Activated naive CD4-positive, alpha-beta T cell treated with anti-CD3 and anti-CD28 coated beads, Interleukin-2, amount 50 U/mL, for 24 hours (primary cell): ENCODE results near the gene STAT2.
A peak's percentile ranks its signal among the peaks of the same experiment; 100 is the strongest.
"Not testable (repeated sequence)": the region's sequence is repeated elsewhere in the genome, so short reads cannot be mapped to it uniquely, and the experiment has no call there.

Experiments
- H3K27ac Mint-ChIP-seq: one replicate; pipeline ENCODE4 v1.8.0; 2021; ENCODE audit warnings: mild to moderate bottlenecking, mixed read lengths
- H3K27me3 Mint-ChIP-seq: one replicate; pipeline ENCODE4 v1.8.0; 2021; ENCODE audit warnings: mixed read lengths
- H3K36me3 Mint-ChIP-seq: one replicate; pipeline ENCODE4 v1.8.0; 2021; ENCODE audit warnings: mixed read lengths
- H3K4me1 Mint-ChIP-seq: one replicate; pipeline ENCODE4 v1.8.0; 2021; ENCODE audit warnings: mixed read lengths
- H3K4me3 Mint-ChIP-seq: one replicate; pipeline ENCODE4 v1.8.0; 2021; ENCODE audit warnings: mild to moderate bottlenecking, mixed read lengths
- H3K9me3 Mint-ChIP-seq: one replicate; pipeline ENCODE4 v1.8.0; 2021; ENCODE audit warnings: mixed read lengths

Gene STAT2

DNA sequence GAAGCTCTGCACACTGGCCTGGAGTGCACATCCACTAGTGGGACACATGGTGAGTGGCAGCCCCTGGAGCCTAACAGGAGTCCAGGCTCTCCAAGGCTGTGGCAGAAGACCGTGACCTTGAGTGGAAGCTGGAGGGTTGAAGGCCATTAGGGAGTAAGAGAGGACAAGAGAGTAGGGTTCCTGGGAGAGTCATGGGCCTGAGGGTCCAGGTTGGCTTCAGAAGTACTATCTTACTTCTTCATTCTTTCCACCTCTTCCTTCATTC, 20.8 kb downstream of the STAT2 start:
- Mint-ChIP-seq H3K4me1 (peaks cover 49% of the 10 kb centered on the region), H3K27me3 (no peaks in the 10 kb centered on the region), H3K4me3 (peak overlapping the region; percentile 96), H3K27ac (peak overlapping the region; percentile 100), H3K9me3 (no peaks in the 10 kb centered on the region), H3K36me3 (peaks cover 12% of the 10 kb centered on the region)

- H3K27ac Mint-ChIP-seq, result peak within 1 kb of the TSS; percentile 100
- H3K9me3 Mint-ChIP-seq, result no peaks in the 10 kb centered on the region
- peaks cover 49% of the 10 kb centered on the region for H3K4me1 Mint-ChIP-seq
- H3K27me3 Mint-ChIP-seq, result no peaks in the 10 kb centered on the region
- peaks cover 10% of the 10 kb centered on the region for H3K36me3 Mint-ChIP-seq
- peak within 1 kb of the TSS; percentile 96 for H3K4me3 Mint-ChIP-seq
Measured at GRCh38 chr12:56338308-56339157, 21.4 kb downstream of the STAT2 start, which contains the start of gene IL23A. TSS of gene IL23A (plus strand) at chr12:56338884. CDS start at chr12:56339045, 161 bp downstream.

DNA sequence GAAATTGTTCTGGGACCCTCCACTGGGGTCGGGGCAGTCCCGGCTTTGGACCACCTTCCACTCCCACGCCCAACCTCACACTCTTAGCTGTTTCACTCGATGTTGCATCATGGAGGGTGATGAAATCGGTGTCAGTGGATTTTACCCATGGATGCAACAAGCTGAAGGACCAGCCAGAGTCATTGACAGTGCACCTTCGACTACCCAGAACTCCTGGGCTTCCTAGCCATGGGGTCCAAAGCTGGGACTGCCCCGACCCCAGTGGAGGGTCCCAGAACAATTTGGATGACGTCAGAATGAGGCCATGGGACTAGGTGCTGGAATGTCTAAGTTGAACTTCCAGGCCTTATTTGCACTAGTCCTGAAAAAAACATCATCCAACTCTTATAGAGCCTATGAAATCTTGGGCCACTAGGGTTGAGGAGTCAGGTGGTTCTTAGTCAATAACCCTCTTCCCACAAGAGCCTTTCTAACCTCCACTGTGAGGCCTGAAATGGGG, 22.1 kb downstream of the STAT2 start:
- H3K4me3 Mint-ChIP-seq, result peak overlapping the region; percentile 62
- H3K36me3 Mint-ChIP-seq, result peaks cover 6% of the 10 kb centered on the region
- no peaks in the 10 kb centered on the region for H3K27me3 Mint-ChIP-seq

GRCh38 chr12:56336361-56337167, 23.3 kb downstream of the STAT2 start:
- Mint-ChIP-seq H3K9me3 (no peaks in the 10 kb centered on the region), H3K27ac (peak overlapping the region; percentile 87), H3K27me3 (no peaks in the 10 kb centered on the region), H3K4me3 (no peak overlapping the region), H3K36me3 (peaks cover 6% of the 10 kb centered on the region), H3K4me1 (peaks cover 61% of the 10 kb centered on the region)

More for the DNA sequence above, 22.1 kb downstream of the STAT2 start:
- Mint-ChIP-seq H3K9me3 (no peaks in the 10 kb centered on the region), H3K27ac (peak overlapping the region; percentile 43), H3K4me1 (peaks cover 56% of the 10 kb centered on the region)

DNA sequence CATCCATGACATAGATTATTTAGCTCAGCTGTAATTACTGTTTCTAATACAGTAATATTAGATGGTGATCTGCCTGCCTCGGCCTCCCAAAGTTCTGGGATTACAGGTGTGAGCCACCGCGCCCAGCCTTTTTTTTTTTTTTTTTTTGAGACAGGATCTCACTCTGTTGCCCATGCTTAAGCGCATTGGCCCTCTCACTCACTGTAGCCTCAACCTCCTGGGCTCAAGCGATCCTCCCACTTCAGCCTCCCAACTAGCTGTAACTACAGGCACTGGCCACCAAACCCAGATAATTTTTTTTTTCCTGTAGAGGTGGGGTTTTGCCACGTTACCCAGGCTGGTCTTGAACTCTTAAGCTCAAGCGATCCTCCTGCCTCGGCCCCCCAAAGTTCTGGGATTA, 24.4 kb downstream of the STAT2 start:
- not testable (repeated sequence) for H3K36me3 Mint-ChIP-seq, H3K9me3 Mint-ChIP-seq, H3K27me3 Mint-ChIP-seq
- Mint-ChIP-seq H3K4me3 (peak overlapping the region; percentile 62), H3K4me1 (peaks cover 58% of the 10 kb centered on the region), H3K27ac (peak overlapping the region; percentile 51)

- Mint-ChIP-seq H3K4me3 (peak overlapping the region; percentile 97), H3K4me1 (peaks cover 49% of the 10 kb centered on the region), H3K27ac (peak overlapping the region; percentile 100), H3K9me3 (no peaks in the 10 kb centered on the region), H3K27me3 (no peaks in the 10 kb centered on the region), H3K36me3 (peaks cover 7% of the 10 kb centered on the region)
Measured at GRCh38 chr12:56334490-56334793, 25.5 kb downstream of the STAT2 start.

DNA sequence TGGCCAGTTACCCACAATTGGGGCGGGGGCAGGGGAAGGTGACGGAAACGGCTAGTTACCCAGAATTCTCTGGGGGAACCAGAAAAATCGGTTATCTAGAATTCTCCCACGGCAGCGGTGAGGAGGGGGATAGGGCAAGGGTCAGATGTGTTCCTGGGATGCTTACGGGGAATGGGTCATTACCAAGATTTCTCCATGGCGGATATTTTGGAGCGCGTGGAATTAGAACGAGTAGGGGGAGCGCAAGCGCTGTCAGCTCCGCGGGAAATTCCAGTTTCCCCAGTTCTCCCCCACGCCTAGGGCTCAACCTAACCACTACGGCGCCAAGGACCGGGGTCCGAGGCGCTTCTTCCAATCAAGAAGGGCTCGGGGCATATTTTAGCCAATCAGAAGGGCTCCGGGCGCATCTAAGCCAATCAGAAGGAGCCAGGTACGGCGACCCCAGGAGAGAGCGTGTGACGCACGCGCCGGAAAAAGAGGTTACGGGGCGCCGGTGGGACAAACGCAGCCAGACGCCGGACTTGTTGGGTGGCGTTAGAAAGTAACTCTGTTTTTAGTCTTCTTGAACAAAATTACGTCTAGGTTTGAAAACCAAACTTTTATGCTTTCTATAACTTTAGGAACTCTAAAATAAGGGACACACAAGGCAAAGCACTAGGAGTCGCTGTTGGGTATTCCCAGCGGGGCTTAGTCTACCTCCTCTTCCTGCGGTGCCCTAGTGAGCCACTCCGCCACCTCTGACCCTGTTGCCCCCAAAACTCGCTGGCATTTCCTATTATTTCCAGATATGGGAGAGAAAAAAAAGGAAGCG, 26.0 kb downstream of the STAT2 start, which contains the start of gene PAN2:
PAN2 (minus strand) TSS at position 322 of the 811 bp plus-strand sequence. CDS start 906 bp downstream, outside the sequence.
- Mint-ChIP-seq H3K4me1 (peaks cover 43% of the 10 kb centered on the region), H3K4me3 (peak within 1 kb of the TSS; percentile 97)

DNA sequence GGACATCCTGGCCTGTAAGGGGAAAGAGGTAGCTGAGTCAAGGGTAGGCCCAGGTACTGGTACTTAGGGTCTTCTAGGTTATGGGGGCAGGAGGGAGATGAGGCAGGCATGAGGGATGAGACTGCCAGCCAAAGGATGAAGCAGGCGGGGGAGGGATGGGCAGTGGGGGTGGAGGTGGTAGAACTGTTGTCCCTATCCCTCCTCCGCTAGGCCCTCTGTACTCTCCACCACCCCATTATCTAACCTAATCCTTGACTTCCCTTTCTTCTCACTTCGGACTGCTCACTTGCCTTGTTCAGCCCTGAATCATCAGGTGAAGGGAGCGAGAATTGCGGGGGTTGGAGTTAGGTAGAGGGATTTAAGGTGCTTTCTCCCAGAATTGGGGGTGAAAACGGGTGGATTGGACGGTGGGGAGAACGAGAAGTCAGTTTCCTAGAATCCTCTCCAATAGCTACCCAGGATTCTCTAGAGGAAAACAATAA, 26.7 kb downstream of the STAT2 start:
- Mint-ChIP-seq H3K36me3 (peaks cover 3% of the 10 kb centered on the region), H3K4me3 (peak overlapping the region; percentile 97), H3K9me3 (no peaks in the 10 kb centered on the region), H3K27ac (peak overlapping the region; percentile 100), H3K27me3 (no peaks in the 10 kb centered on the region), H3K4me1 (peaks cover 38% of the 10 kb centered on the region)

More for the DNA sequence above, 26.0 kb downstream of the STAT2 start, which contains the start of gene PAN2:
- Mint-ChIP-seq H3K36me3 (peaks cover 5% of the 10 kb centered on the region), H3K27ac (peak within 1 kb of the TSS; percentile 100), H3K27me3 (no peaks in the 10 kb centered on the region), H3K9me3 (no peaks in the 10 kb centered on the region)

GRCh38 chr12:56332512-56333196, 27.3 kb downstream of the STAT2 start:
- no peaks in the 10 kb centered on the region for H3K27me3 Mint-ChIP-seq
- peaks cover 7% of the 10 kb centered on the region for H3K36me3 Mint-ChIP-seq
- H3K27ac Mint-ChIP-seq, result peak overlapping the region; percentile 100
- no peaks in the 10 kb centered on the region for H3K9me3 Mint-ChIP-seq
- H3K4me3 Mint-ChIP-seq, result peak overlapping the region; percentile 97
- peaks cover 32% of the 10 kb centered on the region for H3K4me1 Mint-ChIP-seq

GRCh38 chr12:56330936-56331490, 28.9 kb downstream of the STAT2 start:
- no peaks in the 10 kb centered on the region for H3K9me3 Mint-ChIP-seq
- peaks cover 9% of the 10 kb centered on the region for H3K36me3 Mint-ChIP-seq
- no peak overlapping the region for H3K4me3 Mint-ChIP-seq
- H3K27me3 Mint-ChIP-seq, result no peaks in the 10 kb centered on the region
- peaks cover 19% of the 10 kb centered on the region for H3K4me1 Mint-ChIP-seq
- H3K27ac Mint-ChIP-seq, result peak overlapping the region; percentile 2

GRCh38 chr12:56326533-56326932, 33.4 kb downstream of the STAT2 start:
- Mint-ChIP-seq H3K4me1 (peaks cover 5% of the 10 kb centered on the region), H3K27ac (no peak overlapping the region), H3K27me3 (no peaks in the 10 kb centered on the region), H3K36me3 (peaks cover 15% of the 10 kb centered on the region), H3K9me3 (no peaks in the 10 kb centered on the region), H3K4me3 (no peak overlapping the region)

GRCh38 chr12:56326126-56326525, 33.8 kb downstream of the STAT2 start:
- peaks cover 13% of the 10 kb centered on the region for H3K36me3 Mint-ChIP-seq
- peaks cover 1% of the 10 kb centered on the region for H3K4me1 Mint-ChIP-seq
- H3K27ac Mint-ChIP-seq, result no peak overlapping the region
- H3K4me3 Mint-ChIP-seq, result no peak overlapping the region
- H3K9me3 Mint-ChIP-seq, result no peaks in the 10 kb centered on the region
- H3K27me3 Mint-ChIP-seq, result no peaks in the 10 kb centered on the region

DNA sequence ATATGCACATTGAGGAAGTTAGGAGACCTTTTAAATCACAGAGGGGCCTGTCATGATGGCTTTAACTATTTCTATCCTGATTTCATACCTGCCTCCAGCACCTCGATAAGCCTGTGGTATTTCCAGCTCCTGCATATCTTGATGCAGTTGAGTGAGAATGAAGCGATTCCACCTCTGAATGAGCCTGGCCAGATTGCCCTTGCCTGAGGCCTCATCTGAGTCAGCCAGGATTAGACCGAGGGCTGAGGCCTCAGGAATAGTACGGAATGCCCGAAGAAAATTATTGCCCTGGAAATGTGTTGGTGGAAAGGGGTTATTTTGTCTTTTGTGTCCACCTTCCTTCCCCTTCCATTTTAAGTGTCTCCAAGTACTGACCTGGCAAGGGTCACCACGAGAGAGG, 35.7 kb downstream of the STAT2 start:
- H3K4me1 Mint-ChIP-seq, result no peaks in the 10 kb centered on the region
- H3K9me3 Mint-ChIP-seq, result no peaks in the 10 kb centered on the region
- H3K4me3 Mint-ChIP-seq, result no peak overlapping the region
- peaks cover 16% of the 10 kb centered on the region for H3K36me3 Mint-ChIP-seq
- no peaks in the 10 kb centered on the region for H3K27me3 Mint-ChIP-seq
- no peak overlapping the region for H3K27ac Mint-ChIP-seq

GRCh38 chr12:56321610-56322009, 38.3 kb downstream of the STAT2 start:
- not testable (repeated sequence) for H3K36me3 Mint-ChIP-seq, H3K4me1 Mint-ChIP-seq, H3K4me3 Mint-ChIP-seq

More at GRCh38 chr12:56321610-56322009, 38.3 kb downstream of the STAT2 start:
- H3K27me3 Mint-ChIP-seq, H3K9me3 Mint-ChIP-seq, H3K27ac Mint-ChIP-seq: not testable (repeated sequence)
